AG09319 (cell line): ENCODE measurements around the gene SPAG6.

ENCODE experiments used
- DNase-seq: peaks from one replicate; pipeline ENCODE4 v3.0.0-alpha.2; 2010; ENCODE audit warnings: low read depth; ENCODE audit errors: extremely low read depth
- TF ChIP-seq, protein P1 (sequence below): IDR thresholded peaks from 2 replicates; pipeline ENCODE4 v1.5.1; 2011; ENCODE audit warnings: low read depth, mild to moderate bottlenecking, inconsistent platforms, low read length, moderate library complexity

The SPAG6 gene

DNA sequence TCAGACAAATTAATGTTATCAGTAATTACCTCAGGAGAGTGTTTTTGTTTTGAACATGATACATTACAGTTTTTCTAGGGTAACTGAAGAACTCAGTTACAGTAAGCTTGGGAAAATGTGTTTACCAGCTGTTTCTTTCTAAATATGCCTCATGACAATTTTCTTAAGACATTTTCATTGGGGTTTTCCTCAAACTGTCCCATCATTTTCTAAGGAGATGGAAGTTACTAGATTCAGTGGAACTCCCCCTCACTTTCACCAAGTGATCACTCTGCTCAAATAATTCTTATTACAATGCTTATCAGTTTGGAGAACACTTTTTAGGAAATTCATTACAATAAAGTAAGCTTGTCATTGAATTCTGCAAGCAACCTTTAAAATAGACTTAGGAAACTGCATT is 6.4 kb upstream of the SPAG6 start:
- TF ChIP-seq, protein P1, sequence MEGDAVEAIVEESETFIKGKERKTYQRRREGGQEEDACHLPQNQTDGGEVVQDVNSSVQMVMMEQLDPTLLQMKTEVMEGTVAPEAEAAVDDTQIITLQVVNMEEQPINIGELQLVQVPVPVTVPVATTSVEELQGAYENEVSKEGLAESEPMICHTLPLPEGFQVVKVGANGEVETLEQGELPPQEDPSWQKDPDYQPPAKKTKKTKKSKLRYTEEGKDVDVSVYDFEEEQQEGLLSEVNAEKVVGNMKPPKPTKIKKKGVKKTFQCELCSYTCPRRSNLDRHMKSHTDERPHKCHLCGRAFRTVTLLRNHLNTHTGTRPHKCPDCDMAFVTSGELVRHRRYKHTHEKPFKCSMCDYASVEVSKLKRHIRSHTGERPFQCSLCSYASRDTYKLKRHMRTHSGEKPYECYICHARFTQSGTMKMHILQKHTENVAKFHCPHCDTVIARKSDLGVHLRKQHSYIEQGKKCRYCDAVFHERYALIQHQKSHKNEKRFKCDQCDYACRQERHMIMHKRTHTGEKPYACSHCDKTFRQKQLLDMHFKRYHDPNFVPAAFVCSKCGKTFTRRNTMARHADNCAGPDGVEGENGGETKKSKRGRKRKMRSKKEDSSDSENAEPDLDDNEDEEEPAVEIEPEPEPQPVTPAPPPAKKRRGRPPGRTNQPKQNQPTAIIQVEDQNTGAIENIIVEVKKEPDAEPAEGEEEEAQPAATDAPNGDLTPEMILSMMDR, result no peak

DNA sequence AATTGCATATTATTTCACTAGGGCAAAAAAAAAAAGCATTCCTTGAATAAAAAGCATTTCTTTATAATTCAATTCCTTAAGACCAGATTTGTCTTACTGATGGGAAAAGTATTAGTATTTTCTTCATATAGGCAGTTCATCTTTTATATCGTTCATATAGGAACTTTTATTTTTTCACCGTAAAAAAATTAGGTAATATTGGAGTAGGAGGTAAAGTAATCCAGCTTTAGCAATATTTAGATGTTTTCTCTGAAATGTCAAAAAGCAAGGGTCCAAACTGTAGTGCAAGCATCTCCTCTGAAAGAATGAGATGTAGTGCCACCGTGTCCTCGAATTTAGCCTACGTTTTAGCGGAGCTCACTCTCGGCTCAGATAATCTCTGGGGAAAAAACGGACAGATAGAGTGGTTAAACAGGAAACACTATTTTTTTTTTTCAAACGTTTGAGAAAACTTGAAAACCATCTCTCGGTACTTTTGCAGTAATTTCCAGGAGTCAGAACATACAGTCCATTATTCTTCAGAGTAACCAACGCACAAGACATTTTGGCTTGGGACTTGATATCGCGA is 5.5 kb upstream of the SPAG6 start:
- no peak for DNase-seq
- TF ChIP-seq, protein P1, result no peak

More for the DNA sequence above, 6.4 kb upstream of the SPAG6 start:
- DNase-seq, result no peak

DNA sequence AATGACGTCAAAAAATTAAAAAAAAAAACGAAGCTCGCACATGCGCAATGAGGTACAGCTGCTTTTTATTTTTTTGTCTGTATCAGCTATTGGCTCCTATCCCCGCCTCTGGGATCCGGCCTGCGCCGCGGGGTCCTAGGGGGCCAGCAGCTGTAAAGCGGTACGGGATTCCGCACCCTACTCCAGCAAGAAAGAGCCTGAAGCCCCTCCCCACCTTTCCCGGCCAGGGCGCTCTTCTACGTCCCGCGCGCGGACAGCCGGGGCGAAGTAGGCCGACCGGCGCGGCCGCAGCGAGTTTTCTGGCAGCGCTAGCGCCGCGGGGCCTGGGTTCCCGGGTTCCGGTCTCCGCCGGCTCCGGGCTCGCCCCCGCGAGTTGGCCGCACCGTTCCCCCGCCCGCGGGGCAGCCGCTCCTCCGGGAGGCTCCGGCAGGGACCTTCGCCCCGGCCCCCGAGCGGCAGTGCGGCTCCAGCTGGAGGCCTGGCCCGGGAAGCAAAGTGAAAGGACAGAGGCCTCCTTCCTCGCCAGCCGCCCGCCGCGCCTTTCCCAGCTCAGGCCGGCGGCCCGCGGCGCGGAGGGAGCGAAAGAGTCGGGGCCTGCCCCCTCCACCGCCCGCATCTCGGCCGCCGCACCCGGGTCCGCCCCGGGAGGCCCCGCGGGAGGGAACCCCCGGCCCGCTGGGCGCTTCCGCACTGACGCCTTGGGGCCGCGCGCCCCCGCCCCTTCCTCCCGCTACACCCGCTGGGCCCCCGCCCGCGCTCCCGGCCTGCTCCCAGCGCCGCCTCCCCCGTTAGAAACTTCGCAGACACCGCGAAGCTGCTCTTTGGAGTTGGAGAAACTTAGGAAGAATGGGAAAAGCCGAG is 4.7 kb upstream of the SPAG6 start:
- TF ChIP-seq, protein P1, result no peak
- peak; percentile 60 for DNase-seq

DNA sequence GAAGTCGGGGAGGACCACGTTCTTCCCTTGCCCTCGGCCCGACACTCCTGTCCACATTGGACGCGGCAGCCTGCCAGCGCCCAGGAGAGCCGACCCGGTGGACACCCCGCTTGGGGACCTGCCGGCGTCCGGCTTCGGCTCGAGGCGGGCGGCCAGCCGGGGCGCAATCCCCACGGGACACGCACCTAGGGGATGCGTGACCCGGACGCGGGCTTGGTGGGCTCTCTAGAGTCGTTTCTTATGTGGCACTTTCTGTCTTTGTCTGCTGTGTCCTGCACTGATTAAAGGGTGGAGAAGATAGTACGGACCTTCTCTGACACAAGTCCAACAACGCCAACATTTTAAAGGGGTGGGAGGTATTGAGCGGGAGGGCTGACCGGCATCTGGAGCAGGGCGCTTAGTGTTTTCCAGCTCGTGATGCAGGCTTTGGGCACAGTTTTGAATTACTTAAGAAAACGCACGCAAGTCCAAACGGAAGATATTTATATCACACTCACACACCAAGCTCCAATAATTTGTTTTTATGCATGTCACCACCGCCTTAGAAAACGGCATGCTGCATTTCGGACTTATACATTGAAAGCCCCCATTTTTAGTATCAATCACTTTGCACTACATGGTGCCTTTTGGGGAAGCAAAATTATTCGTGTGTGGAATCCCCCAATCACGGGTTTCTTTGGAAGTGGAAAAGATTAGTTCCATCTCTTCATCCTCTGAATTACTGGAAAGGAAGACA is 3.9 kb upstream of the SPAG6 start:
- TF ChIP-seq, protein P1, result no peak
- no peak for DNase-seq

DNA sequence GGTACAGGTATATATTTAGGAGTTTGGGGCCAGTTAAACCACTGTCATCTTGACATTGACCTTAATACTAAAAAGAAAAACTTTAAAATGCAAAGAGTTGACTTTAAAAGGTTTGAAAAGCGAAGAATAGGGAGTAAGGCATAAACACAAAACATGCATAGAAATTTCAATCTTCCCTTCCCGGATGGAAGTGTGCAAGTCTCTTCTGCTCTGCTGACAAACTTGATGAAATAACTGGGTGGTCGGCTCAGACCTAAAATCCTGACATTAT is 3.4 kb upstream of the SPAG6 start:
- TF ChIP-seq, protein P1, result no peak
- no peak for DNase-seq

DNA sequence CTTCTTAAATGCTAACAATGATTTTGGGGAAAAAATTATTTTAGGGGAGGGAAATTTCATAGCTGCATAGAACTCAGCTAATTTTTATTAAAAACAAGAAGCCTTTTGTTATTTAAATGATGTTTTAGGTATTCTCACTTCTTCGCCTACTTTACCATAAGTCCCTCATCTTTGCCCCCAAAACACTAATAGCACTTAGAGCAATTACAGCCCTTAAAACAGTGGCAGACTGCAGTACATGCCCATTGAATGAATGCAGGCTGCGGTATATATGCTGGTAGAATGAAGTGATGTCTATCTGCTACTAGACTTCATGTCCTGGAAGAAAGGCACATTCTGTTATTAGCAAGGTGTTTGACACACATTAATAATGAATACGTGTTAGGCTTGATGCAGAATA is 2.9 kb upstream of the SPAG6 start:
- TF ChIP-seq, protein P1, result no peak
- no peak for DNase-seq

DNA sequence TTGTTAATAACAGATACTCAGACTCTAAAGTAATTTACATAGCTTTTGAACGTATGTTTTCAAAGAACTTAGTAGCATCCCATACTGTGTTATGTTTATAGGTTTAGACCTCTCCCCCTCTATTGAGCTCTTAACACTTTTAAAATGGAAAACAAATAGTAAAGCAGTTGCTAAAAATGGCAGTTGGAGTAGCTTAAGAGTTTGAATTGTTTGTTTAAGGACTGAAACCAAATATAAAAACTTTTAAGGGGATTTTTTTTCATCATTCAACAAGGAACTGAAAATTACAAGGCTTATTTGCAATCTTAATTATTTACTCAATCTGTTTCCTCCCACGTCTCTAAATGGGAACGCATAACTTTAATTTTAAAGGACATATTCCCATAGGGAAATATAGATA is 1.6 kb upstream of the SPAG6 start:
- DNase-seq, result no peak
- TF ChIP-seq, protein P1, result no peak
